Liver (tissue), 9 donors: Measurements from ENCODE around the gene ZIC3. TPM values are rescaled to one million over a fixed set of nuclear protein-coding genes. Genes with fewer than 3 reads are reported as not detected.

Experiments
- DNase-seq: peaks from one replicate; pipeline ENCODE4 v3.0.0-alpha.2; 2017; ENCODE audit warnings: low spot score
- H3K27ac ChIP-seq, 2 donors: one replicate each; pipeline ENCODE4 v1.7.0; 2013; ENCODE audit warnings: inconsistent platforms in 2 of 2, low read length in 2 of 2, control low read depth in 1 of 2, low read depth in 1 of 2, mild to moderate bottlenecking in 1 of 2
- H3K27me3 ChIP-seq, 4 donors: one replicate each; pipeline versions ENCODE4 v1.6.1 to v1.7.0; 2013; ENCODE audit warnings: low read length in 3 of 4, inconsistent platforms in 1 of 4, mild to moderate bottlenecking in 1 of 4, moderate library complexity in 1 of 4; ENCODE audit not compliant: control insufficient read depth in 4 of 4, insufficient read depth in 4 of 4
- H3K36me3 ChIP-seq, 4 donors: one replicate each; pipeline versions ENCODE4 v1.6.1 to v1.7.0; 2013; ENCODE audit warnings: low read length in 3 of 4, mild to moderate bottlenecking in 3 of 4, low read depth in 1 of 4, moderate library complexity in 1 of 4; ENCODE audit not compliant: control insufficient read depth in 4 of 4, insufficient read depth in 3 of 4
- H3K4me1 ChIP-seq, 4 donors: one replicate each; pipeline versions ENCODE4 v1.6.1 to v1.7.0; 2013; ENCODE audit warnings: low read length in 3 of 4, mild to moderate bottlenecking in 3 of 4, moderate library complexity in 1 of 4; ENCODE audit not compliant: control insufficient read depth in 4 of 4, insufficient read depth in 4 of 4
- H3K4me3 ChIP-seq, 3 donors: one replicate each; pipeline versions ENCODE4 v1.6.1 to v1.7.0; 2013; ENCODE audit warnings: low read length in 3 of 3, control low read depth in 1 of 3, low read depth in 1 of 3, mild to moderate bottlenecking in 1 of 3
- H3K9ac ChIP-seq, 2 donors: one replicate each; pipeline ENCODE4 v1.7.0; 2013; ENCODE audit warnings: low read length in 2 of 2, mild to moderate bottlenecking in 2 of 2, moderate library complexity in 2 of 2, control low read depth in 1 of 2, low read depth in 1 of 2
- H3K9me3 ChIP-seq, 4 donors: one replicate each; pipeline versions ENCODE4 v1.6.1 to v1.7.0; 2013; ENCODE audit warnings: low read length in 3 of 4; ENCODE audit not compliant: control insufficient read depth in 4 of 4
- EGR1 ChIP-seq, 2 donors: IDR thresholded peaks; 2 replicates each; pipeline ENCODE4 v1.6.1; 2016 to 2018; ENCODE audit warnings: antibody characterized with exemption in 2 of 2, low read depth in 2 of 2
- FOXA1 ChIP-seq: IDR thresholded peaks from 2 replicates; pipeline ENCODE4 v1.6.1; 2016; ENCODE audit warnings: antibody characterized with exemption
- FOXA2 ChIP-seq: IDR thresholded peaks from 2 replicates; pipeline ENCODE4 v1.6.1; 2016; ENCODE audit warnings: antibody characterized with exemption
- GABPA ChIP-seq, 2 donors: IDR thresholded peaks in 1 of 2; conservative IDR thresholded peaks in 1 of 2; 2 replicates each; pipeline ENCODE4 v1.6.1; 2016; ENCODE audit warnings: antibody characterized with exemption in 2 of 2, mild to moderate bottlenecking in 1 of 2, moderate library complexity in 1 of 2
- HNF4A ChIP-seq, 2 donors: conservative IDR thresholded peaks; 2 replicates each; pipeline ENCODE4 v1.6.1; 2016; ENCODE audit warnings: antibody characterized with exemption in 2 of 2, mild to moderate bottlenecking in 2 of 2
- HNF4G ChIP-seq: IDR thresholded peaks from 2 replicates; pipeline ENCODE4 v1.6.1; 2016; ENCODE audit warnings: antibody characterized with exemption
- JUND ChIP-seq, 2 donors: IDR thresholded peaks; 2 replicates each; pipeline ENCODE4 v1.6.1; 2016; ENCODE audit warnings: antibody characterized with exemption in 2 of 2
- NR2F2 ChIP-seq: IDR thresholded peaks from 2 replicates; pipeline ENCODE4 v1.6.1; 2016; ENCODE audit warnings: antibody characterized with exemption
- RAD21 ChIP-seq, 2 donors: IDR thresholded peaks; 2 replicates each; pipeline ENCODE4 v1.6.1; 2016; ENCODE audit warnings: antibody characterized with exemption in 2 of 2, mild to moderate bottlenecking in 2 of 2
- RXRA ChIP-seq, 2 donors: IDR thresholded peaks; 2 replicates each; pipeline ENCODE4 v1.6.1; 2017 to 2018; ENCODE audit warnings: antibody characterized with exemption in 2 of 2, mild to moderate bottlenecking in 1 of 2
- SP1 ChIP-seq: IDR thresholded peaks from 2 replicates; pipeline ENCODE4 v1.6.1; 2018; ENCODE audit warnings: antibody characterized with exemption, mild to moderate bottlenecking
- TAF1 ChIP-seq: conservative IDR thresholded peaks from 2 replicates; pipeline ENCODE4 v1.6.1; 2016; ENCODE audit warnings: antibody characterized with exemption, mild to moderate bottlenecking
- YY1 ChIP-seq: IDR thresholded peaks from 2 replicates; pipeline ENCODE4 v1.6.1; 2016; ENCODE audit warnings: antibody characterized with exemption, mild to moderate bottlenecking
- ZBTB33 ChIP-seq: IDR thresholded peaks from 2 replicates; pipeline ENCODE4 v1.6.1; 2016; ENCODE audit warnings: antibody characterized with exemption
- WGBS: extraction: QIAGEN DNeasy Blood & Tissue Kit; methylation state at CpG from one replicate; pipeline ENCODE4 v1.1.7; 2013; 5-methylcytosine and 5-hydroxymethylcytosine counted together
- polyA plus RNA-seq, 2 donors: library from polyadenylated mRNA; stranded (reverse) in 1 of 2; unstranded in 1 of 2; fragments of 200-250 nt in 1 of 2; fragments of >200 nt in 1 of 2; fragmentation: Nextera tagmentation in 1 of 2; extraction: Ambion mirVana in 1 of 2; gene quantifications; one replicate each; pipeline versions ENCODE4 v1.2.1 to v1.2.3, GENCODE V29; 2013 to 2015
- total RNA-seq, 2 donors: library from RNA; depleted of rRNA; stranded (reverse); fragments of >200 nt; gene quantifications; one replicate each; pipeline ENCODE4 v1.2.3, GENCODE V29; 2014
- TF ChIP-seq, protein P1 (sequence below): IDR thresholded peaks from 2 replicates; pipeline ENCODE4 v1.6.1; 2016; ENCODE audit warnings: antibody characterized with exemption, mild to moderate bottlenecking
- TF ChIP-seq, protein P2 (sequence below): fragments of 150-350 bp; IDR thresholded peaks from 2 replicates; pipeline ENCODE4 v1.5.1; 2017; ENCODE audit warnings: improper control_type of control experiment, low read depth, low read length; ENCODE audit not compliant: missing input control
- TF ChIP-seq, protein P3 (sequence below): IDR thresholded peaks from 2 replicates; pipeline ENCODE4 v1.6.1; 2016; ENCODE audit warnings: antibody characterized with exemption
- donor health status: healthy.
- donor health status: healthy.
- donor health status: healthy.
- donor health status: healthy.
- donor health status: healthy.

The ZIC3 gene
- total and polyA plus RNA-seq, 4 donors = not detected

DNA sequence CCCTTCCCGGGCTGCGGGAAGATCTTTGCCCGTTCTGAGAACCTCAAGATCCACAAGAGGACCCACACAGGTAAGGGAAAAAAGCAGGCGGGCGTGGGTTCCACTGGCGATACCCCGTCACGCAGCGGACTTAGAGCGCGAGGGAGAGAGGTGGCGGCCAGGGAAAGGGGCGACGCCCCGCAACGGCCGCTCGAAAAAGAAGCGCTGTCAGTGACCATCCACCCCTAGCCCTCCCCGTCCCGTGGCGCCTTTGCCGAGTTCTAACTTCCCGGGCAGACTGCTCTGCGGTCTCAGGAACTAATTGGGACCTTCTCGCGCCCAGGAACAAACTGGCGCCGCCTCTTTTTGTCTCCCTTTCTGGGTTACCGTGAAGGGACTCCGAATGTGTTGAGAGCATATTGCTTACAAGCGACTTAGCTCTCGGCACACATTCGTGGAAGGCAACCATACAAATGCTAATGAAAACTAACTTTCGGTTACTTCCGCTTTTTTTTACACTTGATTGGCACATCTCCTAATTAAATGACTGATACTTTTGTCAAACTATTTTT is 1.8 kb downstream of the ZIC3 start:
- WGBS = 7% methylated on average over 36 of the region's 36 CpGs
- H3K4me3 ChIP-seq = no peak overlapping the region
- TF ChIP-seq GABPA (IDR thresholded peaks at IDR 0.05 in 1 of 2, conservative IDR thresholded peaks at IDR 0.05 in 1 of 2) = no peak
- TF ChIP-seq, protein P1, sequence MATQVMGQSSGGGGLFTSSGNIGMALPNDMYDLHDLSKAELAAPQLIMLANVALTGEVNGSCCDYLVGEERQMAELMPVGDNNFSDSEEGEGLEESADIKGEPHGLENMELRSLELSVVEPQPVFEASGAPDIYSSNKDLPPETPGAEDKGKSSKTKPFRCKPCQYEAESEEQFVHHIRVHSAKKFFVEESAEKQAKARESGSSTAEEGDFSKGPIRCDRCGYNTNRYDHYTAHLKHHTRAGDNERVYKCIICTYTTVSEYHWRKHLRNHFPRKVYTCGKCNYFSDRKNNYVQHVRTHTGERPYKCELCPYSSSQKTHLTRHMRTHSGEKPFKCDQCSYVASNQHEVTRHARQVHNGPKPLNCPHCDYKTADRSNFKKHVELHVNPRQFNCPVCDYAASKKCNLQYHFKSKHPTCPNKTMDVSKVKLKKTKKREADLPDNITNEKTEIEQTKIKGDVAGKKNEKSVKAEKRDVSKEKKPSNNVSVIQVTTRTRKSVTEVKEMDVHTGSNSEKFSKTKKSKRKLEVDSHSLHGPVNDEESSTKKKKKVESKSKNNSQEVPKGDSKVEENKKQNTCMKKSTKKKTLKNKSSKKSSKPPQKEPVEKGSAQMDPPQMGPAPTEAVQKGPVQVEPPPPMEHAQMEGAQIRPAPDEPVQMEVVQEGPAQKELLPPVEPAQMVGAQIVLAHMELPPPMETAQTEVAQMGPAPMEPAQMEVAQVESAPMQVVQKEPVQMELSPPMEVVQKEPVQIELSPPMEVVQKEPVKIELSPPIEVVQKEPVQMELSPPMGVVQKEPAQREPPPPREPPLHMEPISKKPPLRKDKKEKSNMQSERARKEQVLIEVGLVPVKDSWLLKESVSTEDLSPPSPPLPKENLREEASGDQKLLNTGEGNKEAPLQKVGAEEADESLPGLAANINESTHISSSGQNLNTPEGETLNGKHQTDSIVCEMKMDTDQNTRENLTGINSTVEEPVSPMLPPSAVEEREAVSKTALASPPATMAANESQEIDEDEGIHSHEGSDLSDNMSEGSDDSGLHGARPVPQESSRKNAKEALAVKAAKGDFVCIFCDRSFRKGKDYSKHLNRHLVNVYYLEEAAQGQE = no peak
- no peak for TF ChIP-seq FOXA2
- no peak for TF ChIP-seq TAF1
- TF ChIP-seq, protein P2, sequence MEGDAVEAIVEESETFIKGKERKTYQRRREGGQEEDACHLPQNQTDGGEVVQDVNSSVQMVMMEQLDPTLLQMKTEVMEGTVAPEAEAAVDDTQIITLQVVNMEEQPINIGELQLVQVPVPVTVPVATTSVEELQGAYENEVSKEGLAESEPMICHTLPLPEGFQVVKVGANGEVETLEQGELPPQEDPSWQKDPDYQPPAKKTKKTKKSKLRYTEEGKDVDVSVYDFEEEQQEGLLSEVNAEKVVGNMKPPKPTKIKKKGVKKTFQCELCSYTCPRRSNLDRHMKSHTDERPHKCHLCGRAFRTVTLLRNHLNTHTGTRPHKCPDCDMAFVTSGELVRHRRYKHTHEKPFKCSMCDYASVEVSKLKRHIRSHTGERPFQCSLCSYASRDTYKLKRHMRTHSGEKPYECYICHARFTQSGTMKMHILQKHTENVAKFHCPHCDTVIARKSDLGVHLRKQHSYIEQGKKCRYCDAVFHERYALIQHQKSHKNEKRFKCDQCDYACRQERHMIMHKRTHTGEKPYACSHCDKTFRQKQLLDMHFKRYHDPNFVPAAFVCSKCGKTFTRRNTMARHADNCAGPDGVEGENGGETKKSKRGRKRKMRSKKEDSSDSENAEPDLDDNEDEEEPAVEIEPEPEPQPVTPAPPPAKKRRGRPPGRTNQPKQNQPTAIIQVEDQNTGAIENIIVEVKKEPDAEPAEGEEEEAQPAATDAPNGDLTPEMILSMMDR = no peak
- TF ChIP-seq YY1 = no peak
- TF ChIP-seq EGR1 (IDR thresholded peaks at IDR 0.05; ENCODE audit: low read depth in 2 of 2) = no peak
- no peak for TF ChIP-seq RXRA (IDR thresholded peaks at IDR 0.05)
- TF ChIP-seq SP1 = no peak
- TF ChIP-seq FOXA1 = no peak
- TF ChIP-seq HNF4A (conservative IDR thresholded peaks at IDR 0.05) = no peak
- TF ChIP-seq HNF4G = no peak
- TF ChIP-seq NR2F2 = no peak
- TF ChIP-seq, protein P3, sequence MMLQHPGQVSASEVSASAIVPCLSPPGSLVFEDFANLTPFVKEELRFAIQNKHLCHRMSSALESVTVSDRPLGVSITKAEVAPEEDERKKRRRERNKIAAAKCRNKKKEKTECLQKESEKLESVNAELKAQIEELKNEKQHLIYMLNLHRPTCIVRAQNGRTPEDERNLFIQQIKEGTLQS = no peak
- H3K36me3 ChIP-seq = no peaks in the 10 kb centered on the region
- H3K9ac ChIP-seq = no peak overlapping the region
- H3K9me3 ChIP-seq = no peaks in the 10 kb centered on the region
- peaks cover 0 to 24% (median 2%) of the 10 kb centered on the region in 4 donors for H3K27me3 ChIP-seq
- no peak for DNase-seq
- H3K27ac ChIP-seq = no peak overlapping the region
- peaks cover 0 to 21% (median 8%) of the 10 kb centered on the region in 4 donors for H3K4me1 ChIP-seq

GRCh38 chrX:137568741-137569469 is 3.0 kb downstream of the ZIC3 start:
- Histone ChIP-seq H3K27me3 (peaks cover 0 to 27% (median 2%) of the 10 kb centered on the region in 4 donors), H3K36me3 (no peaks in the 10 kb centered on the region), H3K4me1 (peaks cover 0 to 21% (median 8%) of the 10 kb centered on the region in 4 donors), H3K27ac (no peak overlapping the region), H3K9ac (no peak overlapping the region), H3K4me3 (peak overlapping the region in 1 of 3 donors; percentile 3), H3K9me3 (no peaks in the 10 kb centered on the region)
- DNase-seq = no peak
- 4% methylated on average over 53 of the region's 53 CpGs for WGBS
- TF ChIP-seq RXRA (IDR thresholded peaks at IDR 0.05) (no peak), SP1 (no peak), GABPA (IDR thresholded peaks at IDR 0.05 in 1 of 2, conservative IDR thresholded peaks at IDR 0.05 in 1 of 2) (no peak), FOXA1 (no peak), NR2F2 (no peak), ZBTB33 (no peak), HNF4A (conservative IDR thresholded peaks at IDR 0.05) (no peak), TAF1 (no peak), YY1 (no peak), HNF4G (no peak), FOXA2 (no peak), RAD21 (IDR thresholded peaks at IDR 0.05) (no peak), JUND (IDR thresholded peaks at IDR 0.05) (no peak)
- TF ChIP-seq, protein P3 = no peak
- TF ChIP-seq, protein P1 = no peak
